H9 (cell line): Measurements from ENCODE around the gene ANKRD55. TPM values are rescaled to one million over a fixed set of nuclear protein-coding genes. Genes with fewer than 3 reads are reported as not detected.

Source experiments
- DNase-seq: peaks from one replicate; pipeline ENCODE4 v3.0.0-alpha.2; 2017
- H2AFZ ChIP-seq: one replicate; pipeline ENCODE4 v1.6.1; 2013; ENCODE audit warnings: mild to moderate bottlenecking, low read length, control low read depth, moderate library complexity
- H2AK5ac ChIP-seq: 2 replicates; pipeline ENCODE4 v1.6.1; 2013; ENCODE audit warnings: low read length, control low read depth, mixed read lengths; ENCODE audit not compliant: insufficient read length
- H2BK120ac ChIP-seq: one replicate; pipeline ENCODE4 v1.6.1; 2013; ENCODE audit warnings: low read depth, mild to moderate bottlenecking, low read length, control low read depth, inconsistent platforms; ENCODE audit not compliant: poor library complexity, severe bottlenecking
- H2BK12ac ChIP-seq: 2 replicates; pipeline ENCODE4 v1.6.1; 2013; ENCODE audit warnings: low read length, control low read depth, mixed read lengths, low read depth; ENCODE audit not compliant: insufficient read length
- H2BK15ac ChIP-seq: 2 replicates; pipeline ENCODE4 v1.6.1; 2013; ENCODE audit warnings: low read depth, low read length, control low read depth
- H2BK20ac ChIP-seq: one replicate; pipeline ENCODE4 v1.6.1; 2013; ENCODE audit warnings: low read depth, mild to moderate bottlenecking, low read length, control low read depth, inconsistent platforms; ENCODE audit not compliant: poor library complexity, severe bottlenecking
- H2BK5ac ChIP-seq: 2 replicates; pipeline ENCODE4 v1.6.1; 2013; ENCODE audit warnings: low read length, control low read depth, mixed read lengths; ENCODE audit not compliant: insufficient read length
- H3K14ac ChIP-seq: 2 replicates; pipeline ENCODE4 v1.6.1; 2013; ENCODE audit warnings: low read length, control low read depth; ENCODE audit not compliant: insufficient read depth
- H3K18ac ChIP-seq: 2 replicates; pipeline ENCODE4 v1.6.1; 2013; ENCODE audit warnings: low read depth, mild to moderate bottlenecking, mixed read lengths, low read length, control low read depth; ENCODE audit not compliant: insufficient read length
- H3K23ac ChIP-seq: 2 replicates; pipeline ENCODE4 v1.6.1; 2013; ENCODE audit warnings: low read length, control low read depth, mixed read lengths, low read depth; ENCODE audit not compliant: insufficient read length
- H3K23me2 ChIP-seq: 2 replicates; pipeline ENCODE4 v1.6.1; 2013; ENCODE audit warnings: low read depth, mild to moderate bottlenecking, mixed read lengths, low read length, control low read depth; ENCODE audit not compliant: insufficient read length, poor library complexity, severe bottlenecking
- H3K27ac ChIP-seq: 2 replicates; pipeline ENCODE4 v1.5.1; 2013; ENCODE audit warnings: low read length, control low read depth, mixed read lengths, low read depth; ENCODE audit not compliant: insufficient read length
- H3K27me3 ChIP-seq: 2 replicates; pipeline ENCODE4 v1.6.1; 2013; ENCODE audit warnings: low read length, control low read depth, inconsistent platforms; ENCODE audit not compliant: insufficient read depth
- H3K4ac ChIP-seq: 2 replicates; pipeline ENCODE4 v1.6.1; 2013; ENCODE audit warnings: low read depth, mild to moderate bottlenecking, control low read depth, inconsistent platforms, low read length, moderate library complexity
- H3K4me1 ChIP-seq: 2 replicates; pipeline ENCODE4 v1.6.1; 2013; ENCODE audit warnings: low read length, control low read depth, inconsistent platforms; ENCODE audit not compliant: insufficient read depth
- H3K4me2 ChIP-seq: 2 replicates; pipeline ENCODE4 v1.6.1; 2013; ENCODE audit warnings: low read length, control low read depth, mixed read lengths; ENCODE audit not compliant: insufficient read length, insufficient read depth
- H3K56ac ChIP-seq: 2 replicates; pipeline ENCODE4 v1.6.1; 2013; ENCODE audit warnings: low read depth, mild to moderate bottlenecking, mixed read lengths, low read length, control low read depth; ENCODE audit not compliant: insufficient read length
- H3K79me1 ChIP-seq: 2 replicates; pipeline ENCODE4 v1.6.1; 2013; ENCODE audit warnings: low read depth, mild to moderate bottlenecking, moderate library complexity, low read length, control low read depth, inconsistent platforms; ENCODE audit not compliant: insufficient read depth, poor library complexity, severe bottlenecking
- H3K79me2 ChIP-seq: 2 replicates; pipeline ENCODE4 v1.6.1; 2013; ENCODE audit warnings: low read length, control low read depth, inconsistent platforms; ENCODE audit not compliant: insufficient read depth
- H3K9ac ChIP-seq: 2 replicates; pipeline ENCODE4 v1.6.1; 2013; ENCODE audit warnings: low read length, control low read depth, mixed read lengths; ENCODE audit not compliant: insufficient read length; ENCODE audit errors: extremely low read depth
- H3K9me3 ChIP-seq: one replicate; pipeline ENCODE4 v1.6.1; 2013; ENCODE audit warnings: low read depth, low read length, inconsistent platforms; ENCODE audit not compliant: control insufficient read depth
- H3T11ph ChIP-seq: one replicate; pipeline ENCODE4 v1.6.1; 2013; ENCODE audit warnings: mild to moderate bottlenecking, low read length, control low read depth, inconsistent platforms
- H4K20me1 ChIP-seq: one replicate; pipeline ENCODE4 v1.6.1; 2013; ENCODE audit not compliant: control insufficient read depth, insufficient read length, insufficient read depth
- H4K5ac ChIP-seq: 2 replicates; pipeline ENCODE4 v1.6.1; 2013; ENCODE audit warnings: low read depth, mild to moderate bottlenecking, mixed read lengths, low read length, control low read depth; ENCODE audit not compliant: insufficient read length
- H4K8ac ChIP-seq: replicated peaks from 2 replicates; pipeline ENCODE4 v1.6.1; 2013; ENCODE audit warnings: low read length, control low read depth, mixed read lengths, low read depth; ENCODE audit not compliant: insufficient read length
- H4K91ac ChIP-seq: 2 replicates; pipeline ENCODE4 v1.6.1; 2013; ENCODE audit warnings: low read depth, mild to moderate bottlenecking, moderate library complexity, mixed read lengths, low read length, control low read depth; ENCODE audit not compliant: insufficient read length
- H3K27ac Mint-ChIP-seq, 3 experiments: 2 replicates in 2 of 3; 3 replicates in 1 of 3; pipeline ENCODE4 v1.8.0; 2020 to 2021; ENCODE audit warnings: mixed read lengths in 3 of 3, mild to moderate bottlenecking in 1 of 3, moderate library complexity in 1 of 3
- H3K27me3 Mint-ChIP-seq: 2 replicates; pipeline ENCODE4 v1.8.0; 2021; ENCODE audit warnings: low read depth, mild to moderate bottlenecking, moderate library complexity, mixed read lengths
- H3K36me3 Mint-ChIP-seq, 3 experiments: 2 replicates in 2 of 3; 3 replicates in 1 of 3; pipeline ENCODE4 v1.8.0; 2020 to 2021; ENCODE audit warnings: low read depth in 3 of 3, mixed read lengths in 3 of 3; ENCODE audit not compliant: insufficient read depth in 1 of 3
- H3K4me1 Mint-ChIP-seq, 2 experiments: 2 replicates each; pipeline ENCODE4 v1.8.0; 2020; ENCODE audit warnings: mixed read lengths in 2 of 2
- H3K4me3 Mint-ChIP-seq, 2 experiments: 2 replicates in 1 of 2; 3 replicates in 1 of 2; pipeline ENCODE4 v1.8.0; 2020 to 2021; ENCODE audit warnings: mild to moderate bottlenecking in 2 of 2, mixed read lengths in 2 of 2, moderate library complexity in 1 of 2
- H3K9me3 Mint-ChIP-seq, 2 experiments: 2 replicates in 1 of 2; 3 replicates in 1 of 2; pipeline ENCODE4 v1.8.0; 2020; ENCODE audit warnings: mild to moderate bottlenecking in 2 of 2, mixed read lengths in 2 of 2, moderate library complexity in 1 of 2
- WGBS: extraction: QIAGEN DNeasy Blood & Tissue Kit; methylation state at CpG from one replicate; pipeline ENCODE4 v1.1.7; 2013; ENCODE audit warnings: missing lambda C conversion rate, low lambda C conversion rate, mixed read lengths; ENCODE audit not compliant: insufficient read length; ENCODE audit errors: extremely low coverage; 5-methylcytosine and 5-hydroxymethylcytosine counted together
- total RNA-seq: library from RNA; stranded (reverse); gene quantifications from 2 replicates; pipeline ENCODE4 v1.2.1, GENCODE V29; 2021
- TF ChIP-seq, protein P1 (sequence below): fragments of 200-600 bp; sonication (generic); conservative IDR thresholded peaks from 3 replicates; pipeline ENCODE4 v1.8.0; 2021; ENCODE audit warnings: antibody characterized with exemption, mild to moderate bottlenecking

ANKRD55 gene
- total RNA-seq, 1 experiment from 2014 or later: not detected

DNA sequence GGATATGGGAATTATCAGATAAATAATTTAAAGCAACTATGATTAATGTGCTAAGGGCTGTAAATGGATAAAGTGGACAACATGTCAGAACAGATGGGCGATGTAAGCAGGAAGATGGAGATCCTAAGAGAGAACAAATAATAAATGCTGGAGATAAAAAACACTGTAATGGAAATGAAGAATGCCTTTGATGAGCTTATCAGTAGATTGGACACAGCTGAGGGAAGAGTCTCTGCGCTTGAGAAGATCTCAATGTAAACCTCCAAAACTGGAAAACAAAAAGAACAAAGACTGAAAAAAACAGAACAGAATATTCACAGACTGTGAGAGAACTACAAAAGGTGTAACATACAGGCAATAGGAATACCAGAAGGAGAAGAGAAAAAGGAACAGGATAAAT, 102.5 kb downstream of the ANKRD55 start:
- H3K23me2 ChIP-seq: no peaks in the 10 kb centered on the region
- WGBS: no CpG with 5 or more reads among the region's 2 CpGs
- no peaks in the 10 kb centered on the region for H4K20me1 ChIP-seq
- no peak overlapping the region for H4K91ac ChIP-seq
- H2BK15ac ChIP-seq: no peak overlapping the region
- H3K4me2 ChIP-seq: no peak overlapping the region
- no peaks in the 10 kb centered on the region for H3K79me2 ChIP-seq
- Mint-ChIP-seq H3K4me3 (no peak overlapping the region), H3K9me3 (no peaks in the 10 kb centered on the region; a peak in 2 of 5 replicates), H3K36me3 (no peaks in the 10 kb centered on the region), H3K27me3 (no peaks in the 10 kb centered on the region; the same call in 1 of the 2 replicates), H3K4me1 (no peaks in the 10 kb centered on the region), H3K27ac (no peak overlapping the region)
- H3T11ph ChIP-seq: no peak overlapping the region
- no peak overlapping the region for H3K56ac ChIP-seq
- no peak overlapping the region for H2BK12ac ChIP-seq
- H3K27me3 ChIP-seq: no peaks in the 10 kb centered on the region
- no peak overlapping the region for H2AFZ ChIP-seq
- TF ChIP-seq, protein P1, sequence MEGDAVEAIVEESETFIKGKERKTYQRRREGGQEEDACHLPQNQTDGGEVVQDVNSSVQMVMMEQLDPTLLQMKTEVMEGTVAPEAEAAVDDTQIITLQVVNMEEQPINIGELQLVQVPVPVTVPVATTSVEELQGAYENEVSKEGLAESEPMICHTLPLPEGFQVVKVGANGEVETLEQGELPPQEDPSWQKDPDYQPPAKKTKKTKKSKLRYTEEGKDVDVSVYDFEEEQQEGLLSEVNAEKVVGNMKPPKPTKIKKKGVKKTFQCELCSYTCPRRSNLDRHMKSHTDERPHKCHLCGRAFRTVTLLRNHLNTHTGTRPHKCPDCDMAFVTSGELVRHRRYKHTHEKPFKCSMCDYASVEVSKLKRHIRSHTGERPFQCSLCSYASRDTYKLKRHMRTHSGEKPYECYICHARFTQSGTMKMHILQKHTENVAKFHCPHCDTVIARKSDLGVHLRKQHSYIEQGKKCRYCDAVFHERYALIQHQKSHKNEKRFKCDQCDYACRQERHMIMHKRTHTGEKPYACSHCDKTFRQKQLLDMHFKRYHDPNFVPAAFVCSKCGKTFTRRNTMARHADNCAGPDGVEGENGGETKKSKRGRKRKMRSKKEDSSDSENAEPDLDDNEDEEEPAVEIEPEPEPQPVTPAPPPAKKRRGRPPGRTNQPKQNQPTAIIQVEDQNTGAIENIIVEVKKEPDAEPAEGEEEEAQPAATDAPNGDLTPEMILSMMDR: no peak
- H3K18ac ChIP-seq: no peak overlapping the region
- no peaks in the 10 kb centered on the region for H3K79me1 ChIP-seq
- DNase-seq: no peak
- no peak overlapping the region for H2BK5ac ChIP-seq
- no peak overlapping the region for H4K5ac ChIP-seq
- no peak overlapping the region for H3K23ac ChIP-seq
- no peak overlapping the region for H3K14ac ChIP-seq
- no peak overlapping the region for H2AK5ac ChIP-seq
- no peak overlapping the region for H3K27ac ChIP-seq
- no peak overlapping the region for H4K8ac ChIP-seq
- H3K9ac ChIP-seq: no peak overlapping the region
- no peak overlapping the region for H2BK20ac ChIP-seq
- H3K9me3 ChIP-seq: no peaks in the 10 kb centered on the region
- H2BK120ac ChIP-seq: no peak overlapping the region
- no peak overlapping the region for H3K4ac ChIP-seq
- H3K4me1 ChIP-seq: no peaks in the 10 kb centered on the region
